Left lung (tissue), 10 donors: ENCODE results near the gene SEC22A. TPM values are rescaled to one million over a fixed set of nuclear protein-coding genes. Genes with fewer than 3 reads are reported as not detected.

Experiments used
- ATAC-seq: fragments of 200-7000 bp; cut with Tn5 transposase; one replicate; pipeline ENCODE4 v1.9.1; 2020; ENCODE audit warnings: moderate library complexity
- DNase-seq, 4 donors: peaks; one replicate each; pipeline ENCODE4 v3.0.0-alpha.2; 2013 to 2020
- H3K27ac ChIP-seq, 2 donors: fragments of 200-600 bp; sonication (generic) in 1 of 2; one replicate each; pipeline versions ENCODE4 v1.5.0 to v1.8.0; 2020 to 2021
- H3K27me3 ChIP-seq, 2 donors: fragments of 200-600 bp; sonication (generic) in 1 of 2; one replicate each; pipeline versions ENCODE4 v1.5.0 to v1.8.0; 2020 to 2021
- H3K36me3 ChIP-seq, 2 donors: fragments of 200-600 bp; sonication (generic) in 1 of 2; one replicate each; pipeline versions ENCODE4 v1.5.0 to v1.8.0; 2020 to 2021
- H3K4me1 ChIP-seq, 2 donors: fragments of 200-600 bp; one replicate each; pipeline ENCODE4 v1.8.0; 2021
- H3K4me3 ChIP-seq, 2 donors: fragments of 200-600 bp; sonication (generic) in 1 of 2; one replicate each; pipeline versions ENCODE4 v1.5.0 to v1.8.0; 2020 to 2021; ENCODE audit warnings: mild to moderate bottlenecking in 1 of 2
- H3K9me3 ChIP-seq, 2 donors: fragments of 200-600 bp; sonication (generic) in 1 of 2; one replicate each; pipeline versions ENCODE4 v1.5.0 to v1.8.0; 2020 to 2021
- CTCF ChIP-seq, 2 donors: fragments of 200-600 bp; sonication (generic) in 1 of 2; IDR thresholded peaks; one replicate each; pipeline versions ENCODE4 v1.5.0 to v1.8.0; 2021; ENCODE audit warnings: antibody characterized with exemption in 2 of 2
- intact Hi-C, 2 donors: fragments of 100-400 bp; cut with DNase I; formaldehyde crosslinking; loops; one replicate each; pipeline versions ENCODE4 v1.11.2 to v1.14.2; 2022
- polyA plus RNA-seq, 6 donors: library from polyadenylated mRNA; unstranded; fragments of 120-200 nt; gene quantifications; one replicate each; pipeline ENCODE4 v1.2.1, GENCODE V29; 2013; ENCODE audit not compliant: insufficient read length in 6 of 6
- total RNA-seq, 2 donors: library from RNA; stranded (reverse); fragmentation: NEBNext Ultra II Directional; extraction: Animal tissue kit (Norgen Biotek cat#: 25700); gene quantifications; one replicate each; pipeline ENCODE4 v1.2.1, GENCODE V29; 2021
- donor health status: DM: no; HTN: yes; CAD: no.
- donor health status: DM: no; HTN: no; CAD: no.

Gene SEC22A
- total and polyA plus RNA-seq, 8 donors: 15.7 to 35.9 (median 27.8) TPM

- DNase-seq (no peak), ATAC-seq (no peak)
- intact Hi-C loops: no loop called here
- no peak for TF ChIP-seq CTCF (IDR thresholded peaks at IDR 0.05)
- Histone ChIP-seq H3K36me3 (no peaks in the 10 kb centered on the region), H3K27ac (no peak overlapping the region), H3K4me1 (no peaks in the 10 kb centered on the region), H3K9me3 (no peaks in the 10 kb centered on the region), H3K4me3 (no peak overlapping the region), H3K27me3 (no peaks in the 10 kb centered on the region)
Measured at GRCh38 chr3:123298903-123299302, 97.2 kb downstream of the SEC22A start.

- no peaks in the 10 kb centered on the region for H3K36me3 ChIP-seq
- intact Hi-C loops: no loop called here
Measured at GRCh38 chr3:123299581-123299980, 97.8 kb downstream of the SEC22A start.

GRCh38 chr3:123300056-123300455 is 98.3 kb downstream of the SEC22A start:
- ATAC-seq (no peak), DNase-seq (no peak)
- Histone ChIP-seq H3K27ac (no peak overlapping the region), H3K4me3 (no peak overlapping the region), H3K4me1 (no peaks in the 10 kb centered on the region), H3K27me3 (no peaks in the 10 kb centered on the region), H3K9me3 (no peaks in the 10 kb centered on the region), H3K36me3 (no peaks in the 10 kb centered on the region)
- intact Hi-C loops: no loop called here
- no peak for TF ChIP-seq CTCF (IDR thresholded peaks at IDR 0.05)

More at GRCh38 chr3:123299581-123299980, 97.8 kb downstream of the SEC22A start:
- Histone ChIP-seq H3K9me3 (no peaks in the 10 kb centered on the region), H3K4me3 (no peak overlapping the region), H3K27me3 (no peaks in the 10 kb centered on the region), H3K27ac (no peak overlapping the region), H3K4me1 (no peaks in the 10 kb centered on the region)
- DNase-seq (no peak), ATAC-seq (no peak)
- TF ChIP-seq CTCF (IDR thresholded peaks at IDR 0.05): no peak

GRCh38 chr3:123300583-123300982 is 98.8 kb downstream of the SEC22A start:
- no peaks in the 10 kb centered on the region for H3K4me1 ChIP-seq
- ATAC-seq (no peak), DNase-seq (no peak)
- intact Hi-C loops: no loop called here
- H3K36me3 ChIP-seq: no peaks in the 10 kb centered on the region
- no peaks in the 10 kb centered on the region for H3K9me3 ChIP-seq
- no peak overlapping the region for H3K4me3 ChIP-seq
- no peak overlapping the region for H3K27ac ChIP-seq
- H3K27me3 ChIP-seq: no peaks in the 10 kb centered on the region
- no peak for TF ChIP-seq CTCF (IDR thresholded peaks at IDR 0.05)

- no peak for DNase-seq
- Histone ChIP-seq H3K27ac (no peak overlapping the region), H3K27me3 (no peaks in the 10 kb centered on the region), H3K9me3 (no peaks in the 10 kb centered on the region), H3K36me3 (no peaks in the 10 kb centered on the region), H3K4me3 (no peak overlapping the region), H3K4me1 (no peaks in the 10 kb centered on the region)
- intact Hi-C loops: no loop called here
- TF ChIP-seq CTCF (IDR thresholded peaks at IDR 0.05): no peak
- no peak for ATAC-seq
Measured at GRCh38 chr3:123301331-123302184, 99.8 kb downstream of the SEC22A start.
